Measurements from ENCODE around the gene FBP1. TPM values are rescaled to one million over a fixed set of nuclear protein-coding genes. Genes with fewer than 3 reads are reported as not detected.
A peak's percentile ranks its signal among the peaks of the same experiment; 100 is the strongest.

FBP1 gene
- total RNA-seq, 1 experiment from 2014 or later = 2.3 TPM

- H3K4me3 ChIP-seq (ENCODE audit: low read depth, low read length) = peak overlapping the region; percentile 32
- Mint-ChIP-seq H3K4me3 (ENCODE audit: unreplicated experiment) (peak overlapping the region; percentile 72), H3K4me1 (ENCODE audit: low read depth, unreplicated experiment) (peaks cover 22% of the 10 kb centered on the region), H3K36me3 (ENCODE audit: insufficient read depth, unreplicated experiment) (peaks cover 12% of the 10 kb centered on the region), H3K27me3 (ENCODE audit: insufficient read depth, unreplicated experiment) (no peaks in the 10 kb centered on the region), H3K27ac (ENCODE audit: unreplicated experiment) (peak overlapping the region; percentile 60), H3K9me3 (ENCODE audit: unreplicated experiment) (no peaks in the 10 kb centered on the region)
- DNase-seq = peak; percentile 84 to 89
- ChIA-PET POLR2A (interaction anchor here (0.5 to 1.6 kb wide), 9 partner anchors 25 to 479 kb away, joined by 3 to 17 read pairs (median 5); partner anchors contain the start of genes AOPEP and PCAT7), CTCF (interaction anchor here (0.6 to 2.5 kb wide), 22 partner anchors 9 to 616 kb away, joined by 3 to 27 read pairs (median 6); partner anchors contain the start of genes AOPEP and PCAT7)
- no peaks in the 10 kb centered on the region; the same call in 1 of the 2 replicates for H3K36me3 ChIP-seq (ENCODE audit: control insufficient read depth, insufficient read depth, low read length)
- H3K9me3 ChIP-seq = no peaks in the 10 kb centered on the region
- no TSS peak for BruUV-seq (replicated peaks)
- peak; percentile 82 to 96 for TF ChIP-seq CTCF (IDR thresholded peaks at IDR 0.05; ENCODE audit: insufficient read depth in 1 of 2, low read depth in 1 of 2, low read length in 1 of 2, severe bottlenecking in 1 of 2, unreplicated experiment in 1 of 2)
- H3K4me1 ChIP-seq = peaks cover 36% of the 10 kb centered on the region
- intact Hi-C loops (cut with micrococcal nuclease; ENCODE audit: unreplicated experiment) = loop anchor here (1.0 to 5.0 kb wide), 5 partner anchors 113 to 600 kb away; no protein-coding TSS in a partner anchor
- no peaks in the 10 kb centered on the region for H3K27me3 ChIP-seq (replicated peaks; ENCODE audit: control insufficient read depth, insufficient read depth, low read length)
Observed at GRCh38 chr9:94668928-94669729, 29.8 kb upstream of the FBP1 start.

- no peak for DNase-seq
- Mint-ChIP-seq H3K9me3 (ENCODE audit: unreplicated experiment) (no peaks in the 10 kb centered on the region), H3K27ac (ENCODE audit: unreplicated experiment) (peak overlapping the region; percentile 60), H3K27me3 (ENCODE audit: insufficient read depth, unreplicated experiment) (no peaks in the 10 kb centered on the region), H3K36me3 (ENCODE audit: insufficient read depth, unreplicated experiment) (peaks cover 12% of the 10 kb centered on the region), H3K4me1 (ENCODE audit: low read depth, unreplicated experiment) (peaks cover 22% of the 10 kb centered on the region), H3K4me3 (ENCODE audit: unreplicated experiment) (peak overlapping the region; percentile 72)
- Histone ChIP-seq H3K9me3 (no peaks in the 10 kb centered on the region), H3K27me3 (replicated peaks; ENCODE audit: control insufficient read depth, insufficient read depth, low read length) (no peaks in the 10 kb centered on the region), H3K4me3 (ENCODE audit: low read depth, low read length) (no peak overlapping the region), H3K4me1 (peaks cover 31% of the 10 kb centered on the region), H3K36me3 (ENCODE audit: control insufficient read depth, insufficient read depth, low read length) (no peaks in the 10 kb centered on the region; the same call in 1 of the 2 replicates)
- ChIA-PET POLR2A (interaction anchor here (1.4 to 1.6 kb wide), 3 partner anchors 37 to 273 kb away, joined by 4 to 15 read pairs (median 5); partner anchors contain the start of gene PCAT7), CTCF (interaction anchor here (0.7 to 2.5 kb wide), 10 partner anchors 13 to 463 kb away, joined by 3 to 27 read pairs (median 7); partner anchors contain the start of genes AOPEP and PCAT7)
- no TSS peak for BruUV-seq (replicated peaks)
- intact Hi-C loops (cut with micrococcal nuclease; ENCODE audit: unreplicated experiment) = loop anchor here (2.0 to 5.0 kb wide), 4 partner anchors 114 to 600 kb away; no protein-coding TSS in a partner anchor
- no peak for TF ChIP-seq CTCF (IDR thresholded peaks at IDR 0.05; ENCODE audit: insufficient read depth in 1 of 2, low read depth in 1 of 2, low read length in 1 of 2, severe bottlenecking in 1 of 2, unreplicated experiment in 1 of 2)
Observed at GRCh38 chr9:94668418-94668927, 29.2 kb upstream of the FBP1 start.

- Histone ChIP-seq H3K9me3 (no peaks in the 10 kb centered on the region), H3K27me3 (replicated peaks; ENCODE audit: control insufficient read depth, insufficient read depth, low read length) (no peaks in the 10 kb centered on the region), H3K4me1 (peaks cover 21% of the 10 kb centered on the region), H3K4me3 (ENCODE audit: low read depth, low read length) (no peak overlapping the region), H3K36me3 (ENCODE audit: control insufficient read depth, insufficient read depth, low read length) (no peaks in the 10 kb centered on the region; the same call in 1 of the 2 replicates)
- intact Hi-C loops (cut with micrococcal nuclease; ENCODE audit: unreplicated experiment) = loop anchor here (5.0 kb wide), 2 partner anchors 116 to 391 kb away; no protein-coding TSS in a partner anchor
- BruUV-seq (replicated peaks) = no TSS peak
- H3K27ac Mint-ChIP-seq (ENCODE audit: unreplicated experiment) = peak overlapping the region; percentile 13
- ChIA-PET POLR2A (no interaction called here), CTCF (no interaction called here)
- no peak for TF ChIP-seq CTCF (IDR thresholded peaks at IDR 0.05; ENCODE audit: insufficient read depth in 1 of 2, low read depth in 1 of 2, low read length in 1 of 2, severe bottlenecking in 1 of 2, unreplicated experiment in 1 of 2)
- peaks cover 14% of the 10 kb centered on the region for H3K4me1 Mint-ChIP-seq (ENCODE audit: low read depth, unreplicated experiment)
- no peaks in the 10 kb centered on the region for H3K27me3 Mint-ChIP-seq (ENCODE audit: insufficient read depth, unreplicated experiment)
- no peaks in the 10 kb centered on the region for H3K9me3 Mint-ChIP-seq (ENCODE audit: unreplicated experiment)
- no peak overlapping the region for H3K4me3 Mint-ChIP-seq (ENCODE audit: unreplicated experiment)
- peaks cover 12% of the 10 kb centered on the region for H3K36me3 Mint-ChIP-seq (ENCODE audit: insufficient read depth, unreplicated experiment)
- DNase-seq = no peak
Observed at GRCh38 chr9:94666364-94667099, 27.2 kb upstream of the FBP1 start.
